HepG2 (cell line): ENCODE measurements around the gene MYH7. TPM values are rescaled to one million over a fixed set of nuclear protein-coding genes. Genes with fewer than 3 reads are reported as not detected.

Experiments used
- AFF4 ChIP-seq: sonication (generic); formaldehyde crosslinking; IDR thresholded peaks from 2 replicates; pipeline ENCODE4 v1.4.0; 2020; ENCODE audit warnings: missing genetic modification reagents
- ISX ChIP-seq: sonication (generic); formaldehyde crosslinking; conservative IDR thresholded peaks from 2 replicates; pipeline ENCODE4 v1.5.0; 2020; ENCODE audit warnings: missing genetic modification reagents
- KAT8 ChIP-seq: IDR thresholded peaks from 2 replicates; pipeline ENCODE4 v1.6.1; 2016; ENCODE audit warnings: missing genetic modification reagents, missing compliant biosample characterization
- MLX ChIP-seq: IDR thresholded peaks from 2 replicates; pipeline ENCODE4 v1.6.1; 2016
- NFYC ChIP-seq: IDR thresholded peaks from 2 replicates; pipeline ENCODE4 v1.6.1; 2016; ENCODE audit warnings: missing genetic modification reagents, missing compliant biosample characterization
- POLR2AphosphoS2 ChIP-seq: IDR thresholded peaks from 2 replicates; pipeline ENCODE4 v1.6.1; 2011; ENCODE audit warnings: low read depth, low read length, improper control_type of control experiment
- SALL1 ChIP-seq: sonication (generic); formaldehyde crosslinking; IDR thresholded peaks from 2 replicates; pipeline ENCODE4 v1.8.0; 2022; ENCODE audit warnings: mild to moderate bottlenecking, missing genetic modification reagents
- TAF1 ChIP-seq: sonication (generic); formaldehyde crosslinking; IDR thresholded peaks from 2 replicates; pipeline ENCODE4 v1.4.0; 2020; ENCODE audit warnings: missing genetic modification reagents
- ZBTB33 ChIP-seq: sonication (generic); formaldehyde crosslinking; IDR thresholded peaks from 2 replicates; pipeline ENCODE4 v1.4.0; 2020; ENCODE audit warnings: missing genetic modification reagents
- ZHX2 ChIP-seq, 2 experiments: sonication (generic) in 1 of 2; formaldehyde crosslinking in 1 of 2; IDR thresholded peaks; 2 replicates each; pipeline versions ENCODE4 v1.6.1 to v1.9.0; 2014 to 2022; ENCODE audit warnings: antibody characterized with exemption in 1 of 2, borderline replicate concordance in 1 of 2, inconsistent platforms in 1 of 2, low read depth in 1 of 2, missing genetic modification reagents in 1 of 2
- ZNF331 ChIP-seq: sonication (generic); formaldehyde crosslinking; IDR thresholded peaks from 2 replicates; pipeline ENCODE4 v1.4.0; 2020; ENCODE audit warnings: missing genetic modification reagents
- ZNF574 ChIP-seq: sonication (generic); formaldehyde crosslinking; IDR thresholded peaks from 2 replicates; pipeline ENCODE4 v1.4.0; 2020; ENCODE audit warnings: missing genetic modification reagents
- ZNF644 ChIP-seq: IDR thresholded peaks from 2 replicates; pipeline ENCODE4 v1.6.1; 2016; ENCODE audit warnings: low read depth
- polyA plus RNA-seq, 8 experiments: library from polyadenylated mRNA; depleted of rRNA in 3 of 8; stranded (reverse) in 7 of 8; unstranded in 1 of 8; fragments of >200 nt; fragmentation: Illumina TruSeq in 4 of 8; extraction: Trizol in 4 of 8; gene quantifications; 2 replicates each; pipeline versions ENCODE4 v1.2.1 to v1.2.3, GENCODE V29; 2011 to 2016; ENCODE audit warnings: low read depth in 4 of 8, missing spikeins in 1 of 8, mixed read lengths in 1 of 8; ENCODE audit not compliant: insufficient read depth in 1 of 8
- total RNA-seq, 5 experiments: library from RNA; depleted of rRNA; stranded (reverse); fragments of >200 nt; fragmentation: Illumina TruSeq; extraction: Trizol; gene quantifications; 2 replicates each; pipeline ENCODE4 v1.2.3, GENCODE V29; 2016; ENCODE audit warnings: low read depth in 1 of 5

The MYH7 gene
- total and polyA plus RNA-seq, 2 of the 13 experiments (the other 11 are each of a cell fraction or from before 2014, with no cell fraction given): 0.04 TPM; not detected in 1

- TF ChIP-seq ZNF644 (CRISPR knock-in tag) (peak; percentile 87), TAF1 (CRISPR knock-in tag) (no peak), MLX (CRISPR knock-in tag) (peak; percentile 32; the same call in 1 of the 2 replicates), ZNF331 (CRISPR knock-in tag) (peak; percentile 76), SALL1 (peak; percentile 86), NFYC (CRISPR knock-in tag) (no peak), POLR2AphosphoS2 (no peak), AFF4 (no peak), KAT8 (peak; percentile 45; the same call in 1 of the 2 replicates), ZBTB33 (CRISPR knock-in tag) (no peak), ZNF574 (no peak), ZHX2 (IDR thresholded peaks at IDR 0.05; ENCODE audit: low read depth) (no peak), ZHX2 (CRISPR knock-in tag; IDR thresholded peaks at IDR 0.05; ENCODE audit: borderline replicate concordance) (no peak), ISX (CRISPR knock-in tag) (no peak)
These were observed 22.4 kb upstream of the MYH7 start (continued) for GRCh38 chr14:23457587-23458445.
